Mesendoderm (in vitro differentiated cells): ENCODE results near the gene IMMP2L.

Experiments
- DNase-seq: peaks from one replicate; pipeline ENCODE4 v3.0.0; 2013
- H2AK5ac ChIP-seq: 2 replicates; pipeline ENCODE4 v1.6.1; 2013; ENCODE audit warnings: low read length, inconsistent platforms
- H2BK120ac ChIP-seq: 2 replicates; pipeline ENCODE4 v1.6.1; 2013; ENCODE audit warnings: low read depth, mild to moderate bottlenecking, low read length, moderate library complexity, mixed read lengths
- H2BK15ac ChIP-seq: replicated peaks from 2 replicates; pipeline ENCODE4 v1.6.1; 2013; ENCODE audit warnings: low read depth, mild to moderate bottlenecking, moderate library complexity
- H2BK5ac ChIP-seq: 2 replicates; pipeline ENCODE4 v1.6.1; 2013; ENCODE audit warnings: low read length, inconsistent platforms
- H3K18ac ChIP-seq: 2 replicates; pipeline ENCODE4 v1.6.1; 2013; ENCODE audit warnings: mild to moderate bottlenecking, low read length, mixed read lengths
- H3K23ac ChIP-seq: one replicate; pipeline ENCODE4 v1.6.1; 2013; ENCODE audit warnings: low read length
- H3K27ac ChIP-seq: 2 replicates; pipeline ENCODE4 v1.5.1; 2013; ENCODE audit warnings: low read depth, mild to moderate bottlenecking, inconsistent platforms, low read length, moderate library complexity
- H3K27me3 ChIP-seq: 2 replicates; pipeline ENCODE4 v1.6.1; 2013; ENCODE audit warnings: low read length, control low read depth, mild to moderate bottlenecking, inconsistent platforms; ENCODE audit not compliant: insufficient read depth, poor library complexity
- H3K36me3 ChIP-seq: 2 replicates; pipeline ENCODE4 v1.6.1; 2013; ENCODE audit warnings: low read length, inconsistent platforms; ENCODE audit not compliant: control insufficient read depth, insufficient read depth
- H3K4ac ChIP-seq: one replicate; pipeline ENCODE4 v1.6.1; 2013; ENCODE audit warnings: low read depth, mild to moderate bottlenecking, low read length, moderate library complexity
- H3K4me1 ChIP-seq: 2 replicates; pipeline ENCODE4 v1.6.1; 2013; ENCODE audit warnings: low read depth, low read length, inconsistent platforms; ENCODE audit not compliant: control insufficient read depth
- H3K4me2 ChIP-seq: 2 replicates; pipeline ENCODE4 v1.6.1; 2013; ENCODE audit warnings: low read length
- H3K4me3 ChIP-seq: 2 replicates; pipeline ENCODE4 v1.5.1; 2013; ENCODE audit warnings: mild to moderate bottlenecking, low read length
- H3K56ac ChIP-seq: one replicate; pipeline ENCODE4 v1.6.1; 2013; ENCODE audit warnings: low read length
- H3K79me1 ChIP-seq: 2 replicates; pipeline ENCODE4 v1.6.1; 2013; ENCODE audit warnings: low read length, inconsistent platforms
- H3K79me2 ChIP-seq: 2 replicates; pipeline ENCODE4 v1.6.1; 2013; ENCODE audit warnings: mild to moderate bottlenecking, low read length; ENCODE audit not compliant: control insufficient read depth, insufficient read depth
- H3K9ac ChIP-seq: 2 replicates; pipeline ENCODE4 v1.6.1; 2013; ENCODE audit warnings: low read length, inconsistent platforms
- H4K5ac ChIP-seq: one replicate; pipeline ENCODE4 v1.6.1; 2013; ENCODE audit warnings: low read length
- H4K8ac ChIP-seq: one replicate; pipeline ENCODE4 v1.6.1; 2013; ENCODE audit warnings: low read depth, mild to moderate bottlenecking, control low read depth, low read length, moderate library complexity
- WGBS: extraction: QIAGEN DNeasy Blood & Tissue Kit; methylation state at CpG from one replicate; pipeline ENCODE4 v1.1.7; 2013; ENCODE audit warnings: low lambda C conversion rate, missing lambda C conversion rate; ENCODE audit not compliant: insufficient coverage; ENCODE audit errors: extremely low coverage; 5-methylcytosine and 5-hydroxymethylcytosine counted together

IMMP2L gene

DNA sequence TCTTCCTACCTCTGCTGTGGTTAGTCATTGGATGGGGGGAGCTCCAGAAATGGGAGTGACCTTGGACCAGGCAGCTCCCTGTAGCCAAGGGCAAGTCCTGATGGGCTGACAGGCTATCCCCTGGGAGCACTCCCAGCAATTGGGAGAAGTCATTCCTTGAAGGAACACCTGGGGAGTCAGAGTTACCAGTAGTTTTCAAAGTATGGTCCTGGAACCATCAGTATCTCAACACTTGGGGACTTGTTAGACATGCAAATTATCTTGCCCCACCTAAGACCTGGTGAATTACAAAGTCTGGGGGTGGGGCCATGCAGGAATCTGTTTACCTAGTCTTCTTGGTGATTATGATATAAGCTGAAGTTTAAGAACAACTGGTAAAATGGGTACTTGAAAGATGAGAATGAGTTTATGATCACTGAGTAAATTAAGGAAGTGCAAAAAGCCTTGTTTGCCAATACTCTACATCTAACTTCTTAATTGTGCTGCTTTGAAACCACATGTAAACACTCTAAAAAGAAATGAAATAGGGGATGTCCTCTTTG is 758.6 kb downstream of the IMMP2L start:
- Histone ChIP-seq H3K9ac (no peak overlapping the region), H3K79me1 (no peaks in the 10 kb centered on the region), H3K4ac (no peak overlapping the region), H3K18ac (no peak overlapping the region), H2AK5ac (no peak overlapping the region), H4K8ac (no peak overlapping the region), H2BK5ac (no peak overlapping the region), H3K4me2 (no peak overlapping the region), H3K56ac (no peak overlapping the region), H4K5ac (no peak overlapping the region), H3K36me3 (no peaks in the 10 kb centered on the region), H3K79me2 (no peaks in the 10 kb centered on the region), H3K27ac (no peak overlapping the region), H3K27me3 (no peaks in the 10 kb centered on the region), H3K4me1 (no peaks in the 10 kb centered on the region), H3K23ac (no peak overlapping the region), H3K4me3 (no peak overlapping the region), H2BK120ac (no peak overlapping the region), H2BK15ac (no peak overlapping the region)
- peak; percentile 51 for DNase-seq

DNA sequence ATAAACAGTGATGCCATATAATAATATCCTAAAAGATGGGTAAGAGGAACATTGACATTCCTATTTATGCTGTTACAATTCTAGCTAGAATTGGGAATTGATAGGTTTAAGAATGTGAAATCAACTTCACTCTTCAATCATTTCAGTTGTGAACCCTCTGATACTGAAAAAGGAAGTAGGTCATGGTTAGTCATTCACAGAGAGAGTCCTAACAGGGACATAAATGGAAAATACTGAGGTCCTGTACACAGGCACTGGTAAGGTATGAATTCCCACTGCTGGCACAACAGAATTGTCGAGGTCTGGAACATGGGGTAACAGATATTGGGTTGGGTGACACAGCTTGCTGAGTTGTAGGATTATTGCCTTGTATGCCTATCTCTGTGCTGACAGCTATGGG is 760.8 kb downstream of the IMMP2L start:
- no peak for DNase-seq
- Histone ChIP-seq H3K9ac (no peak overlapping the region), H3K79me2 (no peaks in the 10 kb centered on the region), H3K27ac (no peak overlapping the region), H2BK120ac (no peak overlapping the region), H3K4ac (no peak overlapping the region), H2AK5ac (no peak overlapping the region), H3K27me3 (no peaks in the 10 kb centered on the region), H2BK5ac (no peak overlapping the region), H3K4me2 (no peak overlapping the region), H3K4me3 (no peak overlapping the region), H3K79me1 (no peaks in the 10 kb centered on the region), H3K18ac (no peak overlapping the region), H2BK15ac (no peak overlapping the region), H3K4me1 (no peaks in the 10 kb centered on the region), H3K23ac (no peak overlapping the region), H4K5ac (no peak overlapping the region), H3K36me3 (no peaks in the 10 kb centered on the region), H3K56ac (no peak overlapping the region), H4K8ac (no peak overlapping the region)
- no CpG with 5 or more reads among the region's 1 CpG for WGBS

DNA sequence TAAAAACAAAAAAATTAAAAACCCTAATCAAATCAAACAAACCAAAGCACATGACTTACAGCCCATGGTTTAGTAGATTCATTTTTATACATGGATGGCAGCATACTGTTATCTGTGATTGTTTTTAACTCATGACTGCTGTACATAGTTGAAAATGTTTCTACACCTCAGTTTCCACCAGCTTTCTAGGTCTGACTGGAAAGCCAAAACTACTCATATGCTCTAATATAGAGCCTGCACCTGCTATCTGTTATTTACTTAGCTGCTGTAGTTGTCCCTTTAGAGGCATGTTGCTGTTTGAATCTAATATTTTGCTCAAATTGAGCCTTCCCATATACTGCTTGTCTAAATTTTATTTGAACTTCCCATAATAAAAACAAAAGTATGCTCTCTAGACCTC is 761.3 kb downstream of the IMMP2L start:
- H3K9ac ChIP-seq: no peak overlapping the region
- H3K18ac ChIP-seq: no peak overlapping the region
- H2BK120ac ChIP-seq: no peak overlapping the region
- H4K8ac ChIP-seq: no peak overlapping the region
- H3K56ac ChIP-seq: no peak overlapping the region
- no peak overlapping the region for H2BK5ac ChIP-seq
- no peak overlapping the region for H3K27ac ChIP-seq
- H3K79me1 ChIP-seq: no peaks in the 10 kb centered on the region
- H2BK15ac ChIP-seq: no peak overlapping the region
- H3K27me3 ChIP-seq: no peaks in the 10 kb centered on the region
- no peak overlapping the region for H3K4ac ChIP-seq
- no peak overlapping the region for H3K23ac ChIP-seq
- no peaks in the 10 kb centered on the region for H3K36me3 ChIP-seq
- no peaks in the 10 kb centered on the region for H3K79me2 ChIP-seq
- H3K4me2 ChIP-seq: no peak overlapping the region
- no peak overlapping the region for H2AK5ac ChIP-seq
- no peak overlapping the region for H4K5ac ChIP-seq
- no peaks in the 10 kb centered on the region for H3K4me1 ChIP-seq
- H3K4me3 ChIP-seq: no peak overlapping the region
- no peak for DNase-seq

DNA sequence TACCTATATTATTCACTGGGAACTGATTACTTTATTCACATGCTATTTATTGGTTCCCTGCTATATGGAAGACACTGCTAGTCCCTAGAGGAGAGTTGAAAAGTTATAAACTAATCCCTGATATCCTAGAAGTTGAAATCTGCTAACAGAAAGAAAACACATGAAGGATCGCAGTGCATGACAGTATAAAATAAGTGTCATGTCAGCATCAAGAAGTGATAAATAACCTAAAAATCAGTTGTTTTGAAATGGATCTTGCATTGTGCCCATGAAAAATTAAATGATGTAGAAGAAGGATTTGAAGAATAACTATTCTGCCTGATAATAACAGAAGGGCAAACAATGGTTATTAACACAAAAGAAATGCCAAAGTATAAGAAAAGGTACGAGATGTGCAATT is 764.6 kb downstream of the IMMP2L start:
- no peak for DNase-seq
- H3K79me2 ChIP-seq: no peaks in the 10 kb centered on the region
- no peak overlapping the region for H3K9ac ChIP-seq
- no peak overlapping the region for H2BK15ac ChIP-seq
- H3K36me3 ChIP-seq: no peaks in the 10 kb centered on the region
- no peak overlapping the region for H3K4ac ChIP-seq
- H3K27me3 ChIP-seq: no peaks in the 10 kb centered on the region
- no peak overlapping the region for H2AK5ac ChIP-seq
- no peak overlapping the region for H3K23ac ChIP-seq
- H3K4me3 ChIP-seq: no peak overlapping the region
- no CpG with 5 or more reads among the region's 2 CpGs for WGBS
- no peak overlapping the region for H2BK5ac ChIP-seq
- H2BK120ac ChIP-seq: no peak overlapping the region
- no peak overlapping the region for H3K56ac ChIP-seq
- no peak overlapping the region for H4K8ac ChIP-seq
- no peaks in the 10 kb centered on the region for H3K4me1 ChIP-seq
- H3K18ac ChIP-seq: no peak overlapping the region
- H3K27ac ChIP-seq: no peak overlapping the region
- no peak overlapping the region for H3K4me2 ChIP-seq
- no peak overlapping the region for H4K5ac ChIP-seq
- no peaks in the 10 kb centered on the region for H3K79me1 ChIP-seq

DNA sequence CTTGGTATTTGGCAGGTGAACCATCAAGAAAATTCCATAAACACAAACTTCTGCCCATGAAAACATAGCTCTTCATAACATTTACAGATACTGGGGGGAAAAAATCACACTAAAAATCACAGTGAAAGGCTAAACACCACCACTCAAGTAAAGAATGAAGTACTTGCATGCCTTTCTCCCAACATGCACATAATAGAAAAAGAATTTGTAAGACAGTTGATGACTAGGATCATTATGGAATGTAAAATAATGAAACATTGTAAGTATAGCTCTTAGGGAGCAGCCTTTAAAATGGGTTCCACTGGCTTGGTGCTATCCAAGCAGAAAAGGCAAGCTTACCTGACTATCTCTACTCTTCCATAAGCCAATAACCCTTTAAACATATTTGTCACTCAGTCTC is 771.3 kb downstream of the IMMP2L start:
- no peaks in the 10 kb centered on the region for H3K36me3 ChIP-seq
- H3K56ac ChIP-seq: no peak overlapping the region
- no peak overlapping the region for H3K4ac ChIP-seq
- DNase-seq: no peak
- no peak overlapping the region for H4K5ac ChIP-seq
- H2BK15ac ChIP-seq: no peak overlapping the region
- H3K4me3 ChIP-seq: no peak overlapping the region
- H3K4me2 ChIP-seq: no peak overlapping the region
- no peak overlapping the region for H3K27ac ChIP-seq
- H3K27me3 ChIP-seq: no peaks in the 10 kb centered on the region
- H3K79me2 ChIP-seq: no peaks in the 10 kb centered on the region
- H4K8ac ChIP-seq: no peak overlapping the region
- H2AK5ac ChIP-seq: no peak overlapping the region
- no peak overlapping the region for H2BK5ac ChIP-seq
- H3K18ac ChIP-seq: no peak overlapping the region
- H3K9ac ChIP-seq: no peak overlapping the region
- no peaks in the 10 kb centered on the region for H3K79me1 ChIP-seq
- H3K23ac ChIP-seq: no peak overlapping the region
- no peak overlapping the region for H2BK120ac ChIP-seq
- no peaks in the 10 kb centered on the region for H3K4me1 ChIP-seq

DNA sequence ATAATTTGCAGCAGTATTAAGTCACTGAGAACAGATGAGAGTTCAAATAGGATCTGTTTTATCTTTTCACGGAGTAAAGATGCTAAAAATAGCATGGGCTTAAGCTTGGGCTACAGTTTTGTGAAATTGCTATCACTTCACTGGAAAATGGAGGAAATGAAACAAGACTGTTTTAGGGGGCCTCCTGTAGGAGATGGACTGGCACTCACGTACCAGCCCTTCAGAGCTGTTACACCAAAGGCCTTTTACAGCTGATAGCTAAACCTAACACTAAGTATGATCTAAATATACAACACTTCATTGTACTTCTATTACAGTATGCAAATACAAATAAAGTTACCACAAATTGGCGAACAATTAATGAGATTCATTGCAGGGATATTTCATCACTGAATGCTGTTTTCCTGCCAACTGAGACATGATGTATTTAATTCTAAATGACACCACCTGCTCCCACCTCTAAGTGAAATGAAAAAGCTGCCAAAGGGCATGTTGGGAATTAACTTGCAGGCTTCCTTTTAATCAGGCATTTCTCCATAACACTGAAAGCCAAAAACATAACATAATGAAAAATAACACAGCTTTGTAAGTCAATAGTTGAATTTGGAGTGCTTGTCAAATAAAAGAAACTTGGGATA is 775.8 kb downstream of the IMMP2L start:
- H3K27ac ChIP-seq: no peak overlapping the region
- H3K4me1 ChIP-seq: no peaks in the 10 kb centered on the region
- H2BK5ac ChIP-seq: no peak overlapping the region
- WGBS: no CpG with 5 or more reads among the region's 3 CpGs
- no peak overlapping the region for H2AK5ac ChIP-seq
- no peak overlapping the region for H4K8ac ChIP-seq
- H3K18ac ChIP-seq: no peak overlapping the region
- no peak overlapping the region for H4K5ac ChIP-seq
- H3K79me2 ChIP-seq: no peaks in the 10 kb centered on the region
- no peak overlapping the region for H2BK15ac ChIP-seq
- no peak overlapping the region for H3K23ac ChIP-seq
- no peak overlapping the region for H3K9ac ChIP-seq
- no peak overlapping the region for H3K4me3 ChIP-seq
- H3K27me3 ChIP-seq: no peaks in the 10 kb centered on the region
- no peaks in the 10 kb centered on the region for H3K36me3 ChIP-seq
- no peak overlapping the region for H3K4ac ChIP-seq
- no peak overlapping the region for H3K56ac ChIP-seq
- H3K79me1 ChIP-seq: no peaks in the 10 kb centered on the region
- H2BK120ac ChIP-seq: no peak overlapping the region
- DNase-seq: no peak
- H3K4me2 ChIP-seq: no peak overlapping the region
